ENCODE measurements around the gene SMYD5. TPM values are rescaled to one million over a fixed set of nuclear protein-coding genes. Genes with fewer than 3 reads are reported as not detected.

SMYD5 gene
- total and polyA plus RNA-seq, 2 experiments from 2014 or later = 15.0 to 20.1 TPM

GRCh38 chr2:73269686-73270465, 55.8 kb downstream of the SMYD5 start:
- no peaks in the 10 kb centered on the region for H3K9me3 ChIP-seq (ENCODE audit: low read depth)
- in situ Hi-C loops (cut with MboI) = no loop called here
- no peaks in the 10 kb centered on the region for H3K36me3 ChIP-seq (ENCODE audit: low read depth)
- no peaks in the 10 kb centered on the region for H3K79me2 ChIP-seq (ENCODE audit: insufficient read depth)
- peaks cover 20% of the 10 kb centered on the region for H3K27me3 ChIP-seq (replicated peaks; ENCODE audit: insufficient read depth)
- no peaks in the 10 kb centered on the region for H3K4me1 ChIP-seq (ENCODE audit: insufficient read depth)
- no peak overlapping the region for H3K4me3 ChIP-seq
- TF ChIP-seq EZH2 (IDR thresholded peaks at IDR 0.05; ENCODE audit: insufficient read depth, poor library complexity, severe bottlenecking) (no peak), EZH2phosphoT487 (IDR thresholded peaks at IDR 0.05; ENCODE audit: insufficient read depth, low read depth) (no peak)
- 0 out of 2 replicates have a peak, but pooled peaks cover 4% of the 10 kb centered on the region for H3F3A ChIP-seq (ENCODE audit: insufficient read depth)
- no peak overlapping the region for H3K27ac ChIP-seq
- H4K20me1 ChIP-seq (ENCODE audit: insufficient read depth) = no peaks in the 10 kb centered on the region
- H3K4me2 ChIP-seq (ENCODE audit: unreplicated experiment) = no peak overlapping the region
- no peak overlapping the region for H2AFZ ChIP-seq
- no peak for DNase-seq
- 24 to 30% methylated on average over 19 to 20 of the region's 22 CpGs for WGBS, 2 experiments (ENCODE audit: low coverage in 1 of 2, low lambda C conversion rate in 2 of 2, missing lambda C conversion rate in 2 of 2)
- H3K9me2 ChIP-seq (ENCODE audit: insufficient read depth) = no peaks in the 10 kb centered on the region
- H3K9ac ChIP-seq = no peak overlapping the region

- H3K36me3 ChIP-seq (ENCODE audit: low read depth) = no peaks in the 10 kb centered on the region
- no peaks in the 10 kb centered on the region for H3K9me2 ChIP-seq (ENCODE audit: insufficient read depth)
- no peak overlapping the region for H3K4me2 ChIP-seq (ENCODE audit: unreplicated experiment)
- DNase-seq = no peak
- 76 to 100% methylated on average over 1 of the region's 1 CpG for WGBS, 2 experiments (ENCODE audit: low coverage in 1 of 2, low lambda C conversion rate in 2 of 2, missing lambda C conversion rate in 2 of 2)
- H3K79me2 ChIP-seq (ENCODE audit: insufficient read depth) = no peaks in the 10 kb centered on the region
- no peak overlapping the region for H2AFZ ChIP-seq
- peaks cover 20% of the 10 kb centered on the region for H3K27me3 ChIP-seq (replicated peaks; ENCODE audit: insufficient read depth)
- H3K4me1 ChIP-seq (ENCODE audit: insufficient read depth) = no peaks in the 10 kb centered on the region
- H4K20me1 ChIP-seq (ENCODE audit: insufficient read depth) = no peaks in the 10 kb centered on the region
- H3K9me3 ChIP-seq (ENCODE audit: low read depth) = no peaks in the 10 kb centered on the region
- no peak overlapping the region for H3K27ac ChIP-seq
- H3K9ac ChIP-seq = no peak overlapping the region
- 0 out of 2 replicates have a peak, but pooled peaks cover 4% of the 10 kb centered on the region for H3F3A ChIP-seq (ENCODE audit: insufficient read depth)
- H3K4me3 ChIP-seq = no peak overlapping the region
- in situ Hi-C loops (cut with MboI) = no loop called here
- TF ChIP-seq EZH2 (IDR thresholded peaks at IDR 0.05; ENCODE audit: insufficient read depth, poor library complexity, severe bottlenecking) (no peak), EZH2phosphoT487 (IDR thresholded peaks at IDR 0.05; ENCODE audit: insufficient read depth, low read depth) (no peak)
Measured at GRCh38 chr2:73272270-73272669, 58.2 kb downstream of the SMYD5 start.

Other genes with a start within 250 kb of the SMYD5 start
- 16.4 and 17.1 TPM in 2 replicates for gene SFXN5, start 142.5 kb upstream of the SMYD5 start, total RNA-seq (2014; rRNA removed; shearing (Covaris generic))
- 7.3 and 10.0 TPM in 2 replicates for gene SFXN5, start 142.5 kb upstream of the SMYD5 start, polyA plus RNA-seq (2016; fragmentation: Nextera tagmentation; extraction: Ambion mirVana)
- gene RAB11FIP5, start 101.3 kb upstream of the SMYD5 start, total RNA-seq (2014; rRNA removed; shearing (Covaris generic)) = 71.9 and 76.6 TPM in 2 replicates
- gene RAB11FIP5, start 101.3 kb upstream of the SMYD5 start, polyA plus RNA-seq (2016; fragmentation: Nextera tagmentation; extraction: Ambion mirVana) = 34.4 and 35.0 TPM in 2 replicates
- not detected in 2 replicates for gene NOTO, start 11.7 kb upstream of the SMYD5 start, total RNA-seq (2014; rRNA removed; shearing (Covaris generic))
- gene NOTO, start 11.7 kb upstream of the SMYD5 start, polyA plus RNA-seq (2016; fragmentation: Nextera tagmentation; extraction: Ambion mirVana) = not detected in 2 replicates
- 40.7 and 44.3 TPM in 2 replicates for gene PRADC1, start 19.0 kb downstream of the SMYD5 start, total RNA-seq (2014; rRNA removed; shearing (Covaris generic))
- gene PRADC1, start 19.0 kb downstream of the SMYD5 start, polyA plus RNA-seq (2016; fragmentation: Nextera tagmentation; extraction: Ambion mirVana) = 46.7 and 47.8 TPM in 2 replicates
- 272 and 316 TPM in 2 replicates for gene CCT7, start 20.1 kb downstream of the SMYD5 start, total RNA-seq (2014; rRNA removed; shearing (Covaris generic))
- gene CCT7, start 20.1 kb downstream of the SMYD5 start, polyA plus RNA-seq (2016; fragmentation: Nextera tagmentation; extraction: Ambion mirVana) = 213 and 225 TPM in 2 replicates
- 1.0 and 1.1 TPM in 2 replicates for gene FBXO41, start 70.2 kb downstream of the SMYD5 start, total RNA-seq (2014; rRNA removed; shearing (Covaris generic))
- gene FBXO41, start 70.2 kb downstream of the SMYD5 start, polyA plus RNA-seq (2016; fragmentation: Nextera tagmentation; extraction: Ambion mirVana) = 0.38 and 0.44 TPM in 2 replicates
- gene EGR4, start 79.3 kb downstream of the SMYD5 start, total RNA-seq (2014; rRNA removed; shearing (Covaris generic)) = not detected in 2 replicates
- gene EGR4, start 79.3 kb downstream of the SMYD5 start, polyA plus RNA-seq (2016; fragmentation: Nextera tagmentation; extraction: Ambion mirVana) = 0.08 TPM in 1 of 2 replicates, not detected in the other
- gene ALMS1, start 171.6 kb downstream of the SMYD5 start, total RNA-seq (2014; rRNA removed; shearing (Covaris generic)) = 9.8 and 15.9 TPM in 2 replicates
- 3.1 and 3.4 TPM in 2 replicates for gene ALMS1, start 171.6 kb downstream of the SMYD5 start, polyA plus RNA-seq (2016; fragmentation: Nextera tagmentation; extraction: Ambion mirVana)